Lung (tissue), 12 donors: ENCODE results near the gene ALDH5A1. TPM values are rescaled to one million over a fixed set of nuclear protein-coding genes. Genes with fewer than 3 reads are reported as not detected.

Source experiments
- ATAC-seq: fragments of 200-7000 bp; cut with Tn5 transposase; one replicate; pipeline ENCODE4 v1.9.1; 2020; ENCODE audit warnings: moderate number of reproducible peaks; ENCODE audit not compliant: insufficient read depth, low FRiP score
- DNase-seq, 3 donors: peaks; one replicate each; pipeline ENCODE4 v3.0.0-alpha.2; 2013 to 2017
- H3K27ac ChIP-seq, 2 donors: one replicate each; pipeline ENCODE4 v1.5.1; 2013; ENCODE audit warnings: mild to moderate bottlenecking in 2 of 2, moderate library complexity in 2 of 2, control low read depth in 1 of 2, inconsistent platforms in 1 of 2, low read depth in 1 of 2, low read length in 1 of 2
- H3K27me3 ChIP-seq, 3 donors: one replicate each; pipeline ENCODE4 v1.5.1; 2013; ENCODE audit warnings: low read length in 2 of 3; ENCODE audit not compliant: control insufficient read depth in 3 of 3, insufficient read depth in 3 of 3
- H3K36me3 ChIP-seq, 4 donors: one replicate each; pipeline ENCODE4 v1.5.1; 2013; ENCODE audit warnings: low read length in 4 of 4, mild to moderate bottlenecking in 1 of 4, moderate library complexity in 1 of 4; ENCODE audit not compliant: control insufficient read depth in 4 of 4, insufficient read depth in 4 of 4
- H3K4me1 ChIP-seq, 5 donors: one replicate each; pipeline ENCODE4 v1.5.1; 2013; ENCODE audit warnings: low read length in 5 of 5, mild to moderate bottlenecking in 2 of 5, moderate library complexity in 1 of 5; ENCODE audit not compliant: control insufficient read depth in 5 of 5, insufficient read depth in 5 of 5
- H3K4me3 ChIP-seq: one replicate; pipeline ENCODE4 v1.5.1; 2013; ENCODE audit warnings: mild to moderate bottlenecking, control low read depth, moderate library complexity
- H3K9ac ChIP-seq, 2 donors: one replicate each; pipeline ENCODE4 v1.5.1; 2013; ENCODE audit warnings: low read length in 2 of 2, control low read depth in 1 of 2; ENCODE audit not compliant: insufficient read depth in 1 of 2
- H3K9me3 ChIP-seq, 4 donors: one replicate each; pipeline ENCODE4 v1.5.1; 2013; ENCODE audit warnings: low read length in 3 of 4, mild to moderate bottlenecking in 1 of 4, moderate library complexity in 1 of 4; ENCODE audit not compliant: control insufficient read depth in 4 of 4, insufficient read depth in 3 of 4
- CTCF ChIP-seq: IDR thresholded peaks from 2 replicates; pipeline ENCODE4 v1.5.1; 2012; ENCODE audit warnings: mild to moderate bottlenecking; ENCODE audit errors: control extremely low read depth, extremely low read depth
- WGBS, 2 donors: extraction: QIAGEN DNeasy Blood & Tissue Kit; methylation state at CpG; one replicate each; pipeline ENCODE4 v1.1.7; 2013; 5-methylcytosine and 5-hydroxymethylcytosine counted together
- polyA plus RNA-seq, 2 donors: library from polyadenylated mRNA; stranded (reverse); fragments of 200-250 nt; gene quantifications; one replicate each; pipeline ENCODE4 v1.2.1, GENCODE V29; 2013
- total RNA-seq, 2 donors: library from RNA; depleted of rRNA in 1 of 2; stranded (reverse); fragments of >200 nt in 1 of 2; gene quantifications; one replicate each; pipeline ENCODE4 v1.2.1, GENCODE V29; 2014 to 2021
- donor health status: control.
- donor health status: control.
- donor health status: Bipolar disorder and iron deficiency.
- donor health status: healthy.
- donor health status: DM: yes; HTN: yes; CAD: no.

The ALDH5A1 gene
- total and polyA plus RNA-seq, 4 donors: 3.1 to 12.8 (median 9.5) TPM

GRCh38 chr6:24547243-24547642 is 52.5 kb downstream of the ALDH5A1 start:
- Histone ChIP-seq H3K4me1 (no peaks in the 10 kb centered on the region), H3K9ac (no peak overlapping the region), H3K27me3 (no peaks in the 10 kb centered on the region), H3K9me3 (no peaks in the 10 kb centered on the region), H3K4me3 (no peak overlapping the region), H3K36me3 (no peaks in the 10 kb centered on the region), H3K27ac (no peak overlapping the region)
- ATAC-seq (no peak), DNase-seq (no peak)
- 28 to 49% methylated on average over 12 of the region's 12 CpGs for WGBS, 2 donors
- TF ChIP-seq CTCF: no peak

GRCh38 chr6:24549158-24549557 is 54.4 kb downstream of the ALDH5A1 start:
- TF ChIP-seq CTCF: no peak
- no peaks in the 10 kb centered on the region for H3K36me3 ChIP-seq
- no peaks in the 10 kb centered on the region for H3K27me3 ChIP-seq
- H3K9ac ChIP-seq: no peak overlapping the region
- no peak overlapping the region for H3K4me3 ChIP-seq
- H3K9me3 ChIP-seq: no peaks in the 10 kb centered on the region
- no peak overlapping the region for H3K27ac ChIP-seq
- DNase-seq (no peak), ATAC-seq (no peak)
- 97 to 100% methylated on average over 1 of the region's 1 CpG for WGBS, 2 donors
- no peaks in the 10 kb centered on the region for H3K4me1 ChIP-seq

- no peak for DNase-seq
- no peaks in the 10 kb centered on the region for H3K36me3 ChIP-seq
- no peak overlapping the region for H3K4me3 ChIP-seq
- no peak for TF ChIP-seq CTCF
- no peaks in the 10 kb centered on the region for H3K27me3 ChIP-seq
- no peak overlapping the region for H3K27ac ChIP-seq
- 80 to 83% methylated on average over 13 of the region's 13 CpGs for WGBS, 2 donors
- H3K9me3 ChIP-seq: no peaks in the 10 kb centered on the region
- H3K4me1 ChIP-seq: no peaks in the 10 kb centered on the region
- no peak overlapping the region for H3K9ac ChIP-seq
- ATAC-seq: no peak
Observed at GRCh38 chr6:24549674-24550353, 55.0 kb downstream of the ALDH5A1 start.

- TF ChIP-seq CTCF: no peak
- no peaks in the 10 kb centered on the region for H3K4me1 ChIP-seq
- no peaks in the 10 kb centered on the region for H3K27me3 ChIP-seq
- no peaks in the 10 kb centered on the region for H3K36me3 ChIP-seq
- H3K27ac ChIP-seq: no peak overlapping the region
- 91 to 94% methylated on average over 5 of the region's 5 CpGs for WGBS, 2 donors
- no peak overlapping the region for H3K9ac ChIP-seq
- ATAC-seq: no peak
- H3K4me3 ChIP-seq: no peak overlapping the region
- DNase-seq: no peak
- no peaks in the 10 kb centered on the region for H3K9me3 ChIP-seq
Observed at GRCh38 chr6:24551139-24551538, 56.4 kb downstream of the ALDH5A1 start.
